Keratinocyte (primary cell): ENCODE results near the gene CEP85L. TPM values are rescaled to one million over a fixed set of nuclear protein-coding genes. Genes with fewer than 3 reads are reported as not detected.

Experiments used
- DNase-seq: peaks from one replicate; pipeline ENCODE4 v3.0.0-alpha.2; 2011; ENCODE audit warnings: low read depth, missing footprints, low spot score
- FAIRE-seq: peaks from 2 replicates; lab custom pipeline; 2011; peaks lifted over from hg19 to GRCh38; lab: Jason Lieb, UNC
- H2AFZ ChIP-seq: 2 replicates; pipeline ENCODE4 v1.6.0; 2012; ENCODE audit warnings: low read length, control low read depth, inconsistent platforms; ENCODE audit not compliant: control insufficient read depth
- H3K27ac ChIP-seq: 2 replicates; pipeline ENCODE4 v1.5.1; 2011; ENCODE audit warnings: low read length; ENCODE audit not compliant: control insufficient read depth, insufficient read depth
- H3K27me3 ChIP-seq: 3 replicates; pipeline ENCODE4 v1.6.0; 2011; ENCODE audit warnings: low read length; ENCODE audit not compliant: control insufficient read depth, insufficient read depth; ENCODE audit errors: extremely low read depth
- H3K36me3 ChIP-seq, 2 experiments: 2 replicates in 1 of 2; 3 replicates in 1 of 2; pipeline ENCODE4 v1.5.1; 2011; ENCODE audit warnings: low read length in 2 of 2, mild to moderate bottlenecking in 1 of 2; ENCODE audit not compliant: control insufficient read depth in 2 of 2, insufficient read depth in 2 of 2; ENCODE audit errors: extremely low read depth in 1 of 2
- H3K4me1 ChIP-seq: 3 replicates; pipeline ENCODE4 v1.5.1; 2011; ENCODE audit warnings: low read length; ENCODE audit not compliant: control insufficient read depth, insufficient read depth; ENCODE audit errors: extremely low read depth
- H3K4me2 ChIP-seq: 3 replicates; pipeline ENCODE4 v1.6.0; 2011; ENCODE audit warnings: low read depth, low read length; ENCODE audit not compliant: control insufficient read depth, insufficient read depth; ENCODE audit errors: extremely low read depth
- H3K4me3 ChIP-seq, 3 experiments: fragments of 200-600 bp in 1 of 3; sonication (generic) in 1 of 3; 2 replicates in 2 of 3; 3 replicates in 1 of 3; pipeline ENCODE4 v1.5.1; 2011 to 2016; ENCODE audit warnings: low read length in 3 of 3, mild to moderate bottlenecking in 3 of 3, control low read depth in 2 of 3, inconsistent platforms in 1 of 3, low read depth in 1 of 3, mixed read lengths in 1 of 3, mixed run types in 1 of 3, moderate library complexity in 1 of 3; ENCODE audit not compliant: control insufficient read depth in 2 of 3, insufficient read depth in 2 of 3; ENCODE audit errors: extremely low read depth in 1 of 3
- H3K79me2 ChIP-seq: 2 replicates; pipeline ENCODE4 v1.6.0; 2012; ENCODE audit warnings: low read length; ENCODE audit not compliant: control insufficient read depth, insufficient read depth
- H3K9ac ChIP-seq: 3 replicates; pipeline ENCODE4 v1.6.0; 2011; ENCODE audit warnings: low read length; ENCODE audit not compliant: control insufficient read depth, insufficient read depth; ENCODE audit errors: extremely low read depth
- H3K9me1 ChIP-seq: 3 replicates; pipeline ENCODE4 v1.6.0; 2011; ENCODE audit warnings: low read length; ENCODE audit not compliant: control insufficient read depth, insufficient read depth; ENCODE audit errors: extremely low read depth
- H3K9me3 ChIP-seq: 2 replicates; pipeline ENCODE4 v1.5.1; 2012; ENCODE audit warnings: low read depth, low read length; ENCODE audit not compliant: control insufficient read depth
- H4K20me1 ChIP-seq: 3 replicates; pipeline ENCODE4 v1.6.0; 2011; ENCODE audit warnings: low read length; ENCODE audit not compliant: control insufficient read depth, insufficient read depth; ENCODE audit errors: extremely low read depth
- CTCF ChIP-seq, 3 experiments: IDR thresholded peaks in 1 of 3; conservative IDR thresholded peaks in 1 of 3; optimal IDR thresholded peaks in 1 of 3; 2 replicates in 2 of 3; 3 replicates in 1 of 3; pipeline versions ENCODE3 to v1.5.1; 2011; ENCODE audit warnings: low read length in 3 of 3, mild to moderate bottlenecking in 3 of 3, moderate library complexity in 2 of 3, control low read depth in 1 of 3, inconsistent platforms in 1 of 3; ENCODE audit not compliant: insufficient read depth in 2 of 3; ENCODE audit errors: extremely low read depth in 1 of 3
- EZH2 ChIP-seq: IDR thresholded peaks from one replicate; pipeline ENCODE4 v1.6.1; 2012; ENCODE audit warnings: inconsistent platforms, mild to moderate bottlenecking, low read length, moderate library complexity
- dilution Hi-C: fragments of 300-500 bp; cut with MboI; formaldehyde crosslinking; loops from one replicate; pipeline ENCODE4 v1.7.0; 2020; ENCODE audit warnings: low sequenced_read_pairs; ENCODE audit not compliant: extremely low pct_ligation_motif_present
- polyA plus RNA-seq, 5 experiments: library from polyadenylated mRNA; depleted of rRNA in 3 of 5; stranded (reverse) in 3 of 5; stranded (forward) in 1 of 5; unstranded in 1 of 5; fragments of >200 nt; gene quantifications; 1 replicate in 1 of 5; 2 replicates in 3 of 5; 3 replicates in 1 of 5; pipeline versions ENCODE4 v1.2.1 to v1.2.3, GENCODE V29; 2011 to 2012; ENCODE audit warnings: missing spikeins in 2 of 5, low read depth in 1 of 5, low replicate concordance in 1 of 5

The CEP85L gene
- polyA plus RNA-seq, 1 donor (not counting 4 experiments of a cell fraction or from before 2014, with no cell fraction given), result 3.5 TPM

- no peak overlapping the region for H3K27ac ChIP-seq
- dilution Hi-C loops, result no loop called here
- no peaks in the 10 kb centered on the region for H3K36me3 ChIP-seq
These were observed 5.6 kb upstream of the CEP85L start for GRCh38 chr6:118656847-118657451.

GRCh38 chr6:118652051-118652615 is 742 bp upstream of the CEP85L start:
- FAIRE-seq, result no peak
- peak overlapping the region; percentile 17 for H3K27ac ChIP-seq

More at GRCh38 chr6:118656847-118657451, 5.6 kb upstream of the CEP85L start:
- Histone ChIP-seq H3K9me3 (no peaks in the 10 kb centered on the region), H3K9me1 (no peaks in the 10 kb centered on the region), H4K20me1 (no peaks in the 10 kb centered on the region), H3K9ac (no peak overlapping the region), H3K4me1 (no peaks in the 10 kb centered on the region), H3K79me2 (no peaks in the 10 kb centered on the region), H3K27me3 (no peaks in the 10 kb centered on the region), H3K4me2 (no peak overlapping the region), H2AFZ (no peak overlapping the region), H3K4me3 (no peak overlapping the region)
- no peak for TF ChIP-seq EZH2
- no peak for TF ChIP-seq CTCF (optimal IDR thresholded peaks at IDR 0.05 in 1 of 3, IDR thresholded peaks at IDR 0.05 in 1 of 3, conservative IDR thresholded peaks at IDR 0.05 in 1 of 3; ENCODE audit: extremely low read depth in 1 of 3, insufficient read depth in 2 of 3, low read length in 3 of 3)
- FAIRE-seq, result no peak
- no peak for DNase-seq

More at GRCh38 chr6:118652051-118652615, 742 bp upstream of the CEP85L start:
- Histone ChIP-seq H3K36me3 (no peaks in the 10 kb centered on the region), H3K9ac (peak overlapping the region; percentile 82), H3K4me2 (peak overlapping the region; percentile 62), H4K20me1 (no peaks in the 10 kb centered on the region), H2AFZ (peak overlapping the region; percentile 86), H3K27me3 (no peaks in the 10 kb centered on the region), H3K4me1 (peaks cover 12% of the 10 kb centered on the region), H3K79me2 (peaks cover 26% of the 10 kb centered on the region), H3K9me1 (no peaks in the 10 kb centered on the region), H3K9me3 (no peaks in the 10 kb centered on the region), H3K4me3 (peak overlapping the region; percentile 82 to 96 (median 89))
- DNase-seq, result no peak
- TF ChIP-seq CTCF (optimal IDR thresholded peaks at IDR 0.05 in 1 of 3, IDR thresholded peaks at IDR 0.05 in 1 of 3, conservative IDR thresholded peaks at IDR 0.05 in 1 of 3; ENCODE audit: extremely low read depth in 1 of 3, insufficient read depth in 2 of 3, low read length in 3 of 3) (no peak), EZH2 (no peak)
- dilution Hi-C loops, result no loop called here
